OCI-M2 (cell line): ENCODE data around the gene IFT52.

ENCODE experiments used
- DNase-seq: peaks from one replicate; lab custom pipeline; 2025; ENCODE audit not compliant: unreplicated experiment; lab: John Stamatoyannopoulos, UW

Gene IFT52, protein sequence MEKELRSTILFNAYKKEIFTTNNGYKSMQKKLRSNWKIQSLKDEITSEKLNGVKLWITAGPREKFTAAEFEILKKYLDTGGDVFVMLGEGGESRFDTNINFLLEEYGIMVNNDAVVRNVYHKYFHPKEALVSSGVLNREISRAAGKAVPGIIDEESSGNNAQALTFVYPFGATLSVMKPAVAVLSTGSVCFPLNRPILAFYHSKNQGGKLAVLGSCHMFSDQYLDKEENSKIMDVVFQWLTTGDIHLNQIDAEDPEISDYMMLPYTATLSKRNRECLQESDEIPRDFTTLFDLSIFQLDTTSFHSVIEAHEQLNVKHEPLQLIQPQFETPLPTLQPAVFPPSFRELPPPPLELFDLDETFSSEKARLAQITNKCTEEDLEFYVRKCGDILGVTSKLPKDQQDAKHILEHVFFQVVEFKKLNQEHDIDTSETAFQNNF

GRCh38 chr20:43590392-43591303, at the start of gene IFT52:
TSS of gene IFT52 (plus strand) at chr20:43590937. CDS start at chr20:43594699, 3,762 bp downstream.
- DNase-seq = peak; percentile 85

GRCh38 chr20:43541214-43541613, 49.5 kb upstream of the IFT52 start:
- no peak for DNase-seq

GRCh38 chr20:43542161-43542560, 48.6 kb upstream of the IFT52 start:
- DNase-seq = no peak

- no peak for DNase-seq
Observed at GRCh38 chr20:43542674-43543073, 48.1 kb upstream of the IFT52 start.

DNA sequence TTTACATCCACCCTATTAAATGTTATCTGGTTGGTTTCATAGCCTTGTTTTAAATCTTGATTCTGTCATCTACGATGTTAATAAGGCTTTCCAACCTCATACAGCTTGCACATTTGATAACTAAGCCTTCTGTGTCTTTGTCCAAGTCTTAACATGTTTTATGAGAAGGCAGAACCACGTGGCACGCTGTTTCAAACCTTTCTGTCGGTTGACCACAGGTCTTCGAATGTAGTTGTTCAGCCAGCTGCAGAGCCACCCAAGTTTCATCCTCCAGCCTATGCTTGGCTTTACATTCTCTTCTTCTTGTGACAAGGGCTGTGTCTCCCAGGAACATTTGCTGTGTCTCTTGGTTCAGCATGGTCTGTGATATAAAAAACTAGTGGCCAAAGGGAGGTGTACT, 47.6 kb upstream of the IFT52 start:
- no peak for DNase-seq

DNA sequence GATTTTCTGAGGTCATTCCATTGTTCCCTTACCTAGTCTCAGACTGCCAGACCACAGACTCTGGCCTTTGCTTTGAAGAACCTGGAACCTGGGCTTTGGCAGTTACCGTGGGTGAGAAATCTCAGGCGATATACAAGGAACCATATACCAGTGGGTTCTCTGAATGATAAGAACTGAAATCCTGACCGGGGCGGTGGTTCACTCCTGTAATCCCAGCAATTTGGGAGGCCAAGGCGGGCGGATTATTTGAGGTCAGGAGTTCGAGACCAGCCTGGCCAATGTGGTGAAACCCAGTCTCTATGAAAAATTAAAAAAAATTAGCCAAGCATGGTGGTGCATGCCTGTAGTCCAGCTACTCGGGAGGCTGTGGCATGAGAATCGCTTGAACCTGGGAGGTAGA, 46.2 kb upstream of the IFT52 start:
- no peak for DNase-seq

DNA sequence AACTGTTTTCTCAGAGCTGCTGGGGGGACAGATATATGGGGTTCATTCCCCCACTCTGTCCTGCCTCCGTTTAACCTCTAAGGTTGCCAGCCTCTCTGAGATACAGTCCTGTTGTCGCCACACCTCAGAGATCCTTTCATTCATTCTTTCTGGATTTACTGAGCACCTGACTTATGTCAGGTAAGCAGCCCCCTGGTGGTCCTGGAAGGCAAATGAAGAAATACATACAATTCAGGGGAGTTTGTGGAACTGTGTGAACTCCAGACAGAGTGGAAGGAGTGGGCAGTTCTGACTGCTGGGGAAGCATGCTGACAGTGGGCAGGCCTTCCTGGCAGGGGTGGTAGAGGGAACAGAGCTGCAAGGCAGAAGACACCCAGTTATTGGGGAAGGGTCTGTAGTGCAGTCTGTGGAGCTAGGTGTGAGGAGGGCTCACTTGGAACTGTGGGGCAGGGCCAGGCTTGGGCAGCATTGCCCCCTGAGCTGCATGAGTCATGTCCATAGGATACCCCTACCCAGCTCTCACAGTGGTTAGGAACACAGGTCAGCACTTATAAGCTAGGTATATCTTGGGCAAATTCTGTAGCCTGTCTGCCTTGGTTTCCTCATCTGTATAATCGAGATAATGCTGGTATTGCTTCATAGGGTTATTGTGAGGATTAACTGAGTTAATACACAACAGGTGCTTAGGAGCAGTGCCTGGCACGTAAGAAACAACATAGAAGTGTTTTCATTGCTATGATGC, 44.7 kb upstream of the IFT52 start:
- no peak for DNase-seq

- no peak for DNase-seq
Observed at GRCh38 chr20:43548273-43548880, 42.4 kb upstream of the IFT52 start.

DNA sequence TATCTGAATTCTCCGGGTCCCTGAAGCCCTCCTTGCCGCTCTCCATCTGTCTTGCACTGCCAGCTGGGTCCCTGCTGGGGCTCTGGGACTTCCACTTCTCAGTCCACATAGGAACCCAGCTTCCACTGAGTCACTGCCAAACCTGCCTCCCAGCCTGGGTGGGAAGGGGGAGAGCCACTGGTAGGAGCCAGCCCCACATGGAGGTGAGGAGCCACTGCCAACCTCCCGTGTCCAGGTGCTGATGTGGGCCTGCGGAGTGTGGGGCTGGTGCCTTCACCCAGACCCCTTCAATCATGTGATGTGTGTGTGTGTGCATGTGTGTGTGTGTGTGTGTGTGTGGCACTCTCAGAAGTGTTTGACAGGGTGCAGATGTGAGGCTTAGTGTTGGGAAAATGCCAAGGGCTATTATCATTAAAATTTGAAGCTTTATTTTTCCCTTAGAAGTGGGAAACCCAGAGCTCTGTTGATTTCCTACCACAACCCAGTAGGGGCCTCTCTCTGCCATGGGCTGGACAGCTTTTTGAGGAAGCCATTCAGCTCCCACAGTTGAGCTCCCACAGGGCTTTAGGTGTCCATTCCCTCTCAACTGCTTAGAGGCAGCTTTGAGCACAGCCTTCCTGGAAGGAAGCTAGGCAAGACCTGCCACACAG, 41.2 kb upstream of the IFT52 start:
- DNase-seq = no peak

- no peak for DNase-seq
Observed at GRCh38 chr20:43550456-43550855, 40.3 kb upstream of the IFT52 start.

GRCh38 chr20:43554369-43554768, 36.4 kb upstream of the IFT52 start:
- DNase-seq = no peak

GRCh38 chr20:43558412-43559146, 32.2 kb upstream of the IFT52 start, which contains the start of gene SGK2:
TSS of gene SGK2 (plus strand) at chr20:43559027. CDS start at chr20:43566496, 7,469 bp downstream.
- DNase-seq = no peak

GRCh38 chr20:43559147-43559987, 31.4 kb upstream of the IFT52 start:
- DNase-seq = no peak

GRCh38 chr20:43560974-43561373, 29.8 kb upstream of the IFT52 start:
- no peak for DNase-seq

DNA sequence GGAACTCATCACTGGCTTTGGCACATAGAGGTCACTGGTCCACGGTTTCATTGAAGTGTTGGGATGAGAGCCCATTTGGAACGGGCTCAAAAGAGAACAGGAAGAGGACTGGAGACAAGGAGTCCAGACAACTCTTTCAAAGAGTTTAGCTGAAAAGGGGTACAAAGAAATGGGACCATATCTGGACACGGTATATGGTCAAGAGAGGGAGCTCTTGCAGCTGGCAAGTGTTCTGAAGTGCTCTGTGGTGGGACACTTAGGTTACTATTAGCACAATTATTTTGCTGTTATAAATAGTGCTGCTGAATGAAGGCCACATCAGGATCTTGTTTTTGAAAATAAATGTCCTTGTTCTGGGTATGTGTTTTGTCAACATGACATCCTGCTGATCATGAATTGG, 27.3 kb upstream of the IFT52 start:
- DNase-seq = no peak

DNA sequence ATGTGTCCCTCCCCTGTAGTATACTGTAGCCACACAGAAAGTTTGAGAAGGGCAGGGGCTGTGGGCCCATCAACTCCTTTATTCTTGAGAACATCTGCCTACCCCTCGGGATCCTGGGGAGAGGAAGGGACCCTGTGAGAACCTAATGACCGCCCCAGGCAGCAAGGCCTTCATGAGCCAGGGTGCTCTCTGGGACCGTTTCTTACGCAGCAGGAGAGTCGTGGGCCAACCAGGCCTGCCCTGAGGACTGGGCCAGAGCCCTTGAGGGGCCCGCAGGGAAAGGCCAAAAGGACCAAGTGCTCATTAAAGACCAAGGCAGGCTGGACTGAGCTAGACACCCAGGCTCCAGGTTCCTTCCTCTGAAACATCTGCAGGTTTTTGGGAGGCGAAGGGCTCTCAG, 26.7 kb upstream of the IFT52 start:
- DNase-seq = no peak

DNA sequence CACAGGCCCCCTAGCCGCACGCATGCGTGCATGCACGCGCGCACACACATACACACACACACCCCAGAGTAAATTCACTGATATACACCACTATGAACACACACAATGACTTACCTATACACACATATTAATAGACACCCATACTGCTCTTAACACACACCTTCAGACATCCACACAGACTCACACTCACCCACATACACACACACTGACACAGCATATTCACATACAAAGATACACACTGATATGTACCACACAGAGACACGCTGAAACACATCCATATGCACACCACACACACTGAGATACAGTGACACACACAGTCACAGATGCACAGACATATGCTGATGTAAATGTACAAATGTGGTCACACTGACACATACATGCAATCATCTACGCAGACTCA, 26.3 kb upstream of the IFT52 start:
- no peak for DNase-seq

GRCh38 chr20:43564993-43565757, 25.6 kb upstream of the IFT52 start:
- no peak for DNase-seq
